ENCODE data around the gene GALNT2. TPM values are rescaled to one million over a fixed set of nuclear protein-coding genes. Genes with fewer than 3 reads are reported as not detected.

GALNT2 gene
- total RNA-seq, 8 experiments from 2014 or later, result 28.1 to 70.6 (median 41.3) TPM

DNA sequence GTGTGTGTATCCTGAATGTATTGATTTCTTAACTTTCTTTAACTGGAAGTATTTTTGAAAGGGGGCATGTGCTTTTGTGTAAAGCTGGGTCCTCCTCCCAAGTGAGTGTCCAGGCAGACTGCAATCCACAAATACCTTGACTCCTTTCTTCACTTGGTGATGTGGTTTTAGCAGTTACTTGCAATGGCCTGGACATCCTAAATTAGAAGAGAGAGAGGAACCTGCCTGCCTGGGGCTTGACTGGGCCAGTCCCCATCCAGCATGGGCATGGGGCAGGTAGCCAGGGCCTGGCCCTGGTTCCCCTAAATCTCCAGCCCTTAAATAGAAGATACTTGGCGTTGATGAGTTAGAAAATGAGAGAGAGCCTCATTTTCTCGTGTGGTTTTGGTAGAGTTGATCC, 199.4 kb downstream of the GALNT2 start:
- ATAC-seq (replicated peaks in 6 of 8), result no peak
- Histone ChIP-seq H3K27ac (peak overlapping the region in 1 of 2 donors; percentile 58), H3K4me1 (replicated peaks in 1 of 2) (peaks cover 30 to 53% of the 10 kb centered on the region in 2 donors), H3K4me3 (no peak overlapping the region)
- 31 to 80% (median 54%) methylated on average over 1 to 2 of the region's 2 CpGs; no CpG with 5 or more reads in 5 of the 10 experiments for WGBS, 10 experiments
- in situ Hi-C loops (cut with MboI; ENCODE audit: low pct_unique_long_range_greater_than_20kb in 2 of 9, low sequenced_read_pairs in 9 of 9, unreplicated experiment in 9 of 9), result loop anchor here in 1 of 9 experiments (25.0 kb wide), 1 partner anchor 604 kb away; no protein-coding TSS in a partner anchor

DNA sequence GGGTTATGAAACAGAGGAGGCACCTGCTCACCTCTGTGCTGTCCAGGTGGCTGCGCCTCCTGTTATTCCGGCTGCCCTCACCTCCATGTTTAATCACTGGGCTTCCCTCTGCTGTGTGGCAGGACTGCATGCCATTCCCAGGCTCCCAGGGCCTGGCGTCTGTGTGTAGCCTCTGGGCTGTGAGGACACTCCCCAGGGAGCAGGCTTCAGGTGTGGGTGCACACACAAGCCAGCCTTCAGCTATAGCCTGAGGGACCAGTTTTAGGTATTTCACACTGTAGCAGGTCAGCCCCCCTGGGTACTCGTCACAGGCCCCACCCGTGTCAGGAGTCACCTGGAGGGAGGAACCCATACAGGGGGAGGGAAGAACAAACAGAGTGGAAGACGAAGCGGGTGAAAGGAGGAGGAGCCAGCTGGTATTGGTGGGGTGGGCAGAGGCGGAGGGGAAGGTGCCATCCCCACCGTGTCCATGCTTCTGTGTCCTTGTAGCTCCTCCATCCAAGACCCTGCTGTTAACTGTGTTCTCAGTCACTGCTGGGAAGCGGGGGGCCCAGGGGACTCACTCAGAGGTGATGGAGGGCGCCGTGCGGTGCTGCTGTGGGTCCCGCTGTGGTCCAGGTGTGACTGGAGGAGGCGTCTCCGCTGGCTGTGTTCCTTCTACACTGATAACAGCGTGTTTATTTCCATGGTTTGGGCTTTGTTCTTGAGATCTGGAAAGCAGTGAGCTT, 200.5 kb downstream of the GALNT2 start:
- Histone ChIP-seq H3K27ac (peak overlapping the region; percentile 19 to 58), H3K4me3 (no peak overlapping the region), H3K4me1 (replicated peaks in 1 of 2) (peaks cover 30 to 44% of the 10 kb centered on the region in 2 donors)
- in situ Hi-C loops (cut with MboI; ENCODE audit: low pct_unique_long_range_greater_than_20kb in 2 of 9, low sequenced_read_pairs in 9 of 9, unreplicated experiment in 9 of 9), result loop anchor here in 1 of 9 experiments (25.0 kb wide), 1 partner anchor 605 kb away; no protein-coding TSS in a partner anchor
- no peak for ATAC-seq (replicated peaks in 6 of 8)
- WGBS, 10 experiments, result 83 to 100% (median 94%) methylated on average over 1 to 10 of the region's 17 CpGs; no CpG with 5 or more reads in 4 of the 10 experiments

DNA sequence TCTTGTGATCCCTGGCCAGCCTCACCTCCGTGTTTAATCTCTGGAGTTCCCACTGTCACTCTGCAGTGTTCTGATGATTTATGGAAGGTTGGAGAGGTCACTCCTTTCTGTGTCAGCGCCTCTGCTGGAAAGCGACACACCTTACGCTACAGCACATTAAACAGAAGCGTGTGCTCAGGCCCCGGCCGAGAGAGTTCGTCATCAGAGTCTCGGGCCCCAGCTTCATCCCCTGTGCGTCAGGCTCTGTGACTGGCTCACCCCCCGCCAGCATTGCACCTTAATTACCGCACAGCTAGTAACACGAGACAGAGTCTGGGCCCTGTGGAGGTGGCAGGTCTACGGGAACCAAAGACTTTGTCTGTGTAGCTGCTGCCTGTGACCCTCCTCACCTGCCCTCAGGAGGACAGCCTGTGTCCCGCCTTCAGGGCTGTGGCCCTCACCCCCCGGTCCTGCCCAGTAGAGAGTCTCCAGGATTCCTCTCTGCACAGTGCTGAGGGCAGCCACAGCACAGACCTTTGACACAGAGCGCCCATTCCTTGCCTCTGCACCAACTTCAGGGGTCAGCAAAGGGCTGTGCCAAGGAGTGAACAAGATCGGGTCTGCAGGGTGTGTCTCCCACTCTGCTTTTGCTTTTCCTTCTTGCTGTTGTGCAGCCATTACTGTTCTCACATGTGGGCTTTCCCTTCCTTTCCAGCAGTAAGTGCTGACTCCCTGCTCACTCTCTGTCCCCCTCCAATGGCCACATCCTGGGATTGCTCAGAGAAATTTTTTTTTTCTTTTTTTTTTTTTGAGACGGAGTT, 201.5 kb downstream of the GALNT2 start:
- 0 to 75% (median 40%) methylated on average over 1 to 16 of the region's 19 CpGs for WGBS, 10 experiments
- Histone ChIP-seq H3K4me3 (no peak overlapping the region), H3K4me1 (replicated peaks in 1 of 2) (peaks cover 24 to 33% of the 10 kb centered on the region in 2 donors), H3K27ac (peak overlapping the region in 1 of 2 donors; percentile 20)
- peak; percentile 71 to 96 (median 80) for ATAC-seq (replicated peaks in 6 of 8)
- in situ Hi-C loops (cut with MboI; ENCODE audit: low pct_unique_long_range_greater_than_20kb in 2 of 9, low sequenced_read_pairs in 9 of 9, unreplicated experiment in 9 of 9), result loop anchor here in 1 of 9 experiments (25.0 kb wide), 1 partner anchor 606 kb away; no protein-coding TSS in a partner anchor

DNA sequence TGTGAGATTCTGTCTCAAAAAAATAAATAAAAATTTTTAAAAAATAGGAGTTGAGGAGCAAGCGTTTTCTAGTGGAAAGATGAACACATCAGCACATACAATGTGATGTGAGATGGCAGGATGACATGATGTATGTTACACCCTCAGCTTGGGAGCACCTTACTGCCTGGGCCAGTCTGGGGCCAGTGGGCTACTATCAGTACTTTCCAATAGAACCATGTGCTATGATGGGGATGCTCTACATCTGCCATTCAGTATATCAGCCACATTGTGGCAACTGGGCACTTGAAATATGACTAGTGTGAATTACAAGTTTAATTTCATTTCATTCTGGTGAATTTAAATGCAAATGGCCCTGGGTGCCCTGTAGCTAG, 203.1 kb downstream of the GALNT2 start:
- H3K4me1 ChIP-seq (replicated peaks in 1 of 2), result peaks cover 23 to 24% of the 10 kb centered on the region in 2 donors
- 100% methylated on average over 1 of the region's 1 CpG; no CpG with 5 or more reads in 4 of the 10 experiments for WGBS, 10 experiments
- in situ Hi-C loops (cut with MboI; ENCODE audit: low pct_unique_long_range_greater_than_20kb in 2 of 9, low sequenced_read_pairs in 9 of 9, unreplicated experiment in 9 of 9), result loop anchor here in 1 of 9 experiments (25.0 kb wide), 1 partner anchor 608 kb away; no protein-coding TSS in a partner anchor
- ATAC-seq (replicated peaks in 6 of 8), result no peak
- no peak overlapping the region for H3K27ac ChIP-seq
- no peak overlapping the region for H3K4me3 ChIP-seq

DNA sequence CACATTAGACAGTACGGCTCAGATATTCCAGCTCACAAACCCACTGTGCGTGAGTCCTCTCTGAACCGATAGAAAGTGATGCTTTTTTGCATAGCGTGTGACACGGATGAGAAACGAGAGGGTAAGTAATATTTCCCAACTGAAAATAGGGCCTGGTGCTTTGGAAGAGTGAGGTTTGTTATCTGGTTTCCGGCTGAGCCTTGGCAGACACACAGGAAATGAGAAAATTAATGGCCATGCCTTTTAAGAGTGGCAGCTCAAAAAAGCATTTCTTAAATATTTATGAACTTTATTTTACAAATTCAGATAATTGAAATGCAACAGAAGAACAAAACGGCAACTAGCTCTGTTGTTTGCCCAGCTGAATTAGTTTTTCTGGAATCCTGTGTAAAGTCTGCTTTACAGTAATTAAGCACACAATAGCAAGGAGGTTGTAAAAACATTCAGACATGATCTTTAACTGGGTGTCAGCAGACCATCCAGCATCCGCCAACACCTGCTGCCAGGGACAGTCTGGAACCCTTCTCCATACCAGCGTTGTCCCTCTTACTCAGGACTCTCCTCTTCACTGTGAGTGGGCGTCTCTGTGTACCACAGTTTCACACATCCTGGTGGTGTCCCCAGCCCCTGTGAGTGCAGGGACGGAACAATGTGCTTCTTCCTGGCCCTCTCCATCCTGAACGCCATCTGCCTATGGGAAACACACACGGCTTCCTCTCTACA, 203.7 kb downstream of the GALNT2 start:
- H3K4me3 ChIP-seq, result no peak overlapping the region
- H3K4me1 ChIP-seq (replicated peaks in 1 of 2), result peaks cover 23 to 24% of the 10 kb centered on the region in 2 donors
- ATAC-seq (replicated peaks in 6 of 8), result peak in 5 of 8 experiments; percentile 4 to 43 (median 13)
- in situ Hi-C loops (cut with MboI; ENCODE audit: low pct_unique_long_range_greater_than_20kb in 2 of 9, low sequenced_read_pairs in 9 of 9, unreplicated experiment in 9 of 9), result loop anchor here in 1 of 9 experiments (25.0 kb wide), 1 partner anchor 608 kb away; no protein-coding TSS in a partner anchor
- no peak overlapping the region for H3K27ac ChIP-seq
- 62 to 97% (median 86%) methylated on average over 4 to 12 of the region's 14 CpGs for WGBS, 10 experiments

DNA sequence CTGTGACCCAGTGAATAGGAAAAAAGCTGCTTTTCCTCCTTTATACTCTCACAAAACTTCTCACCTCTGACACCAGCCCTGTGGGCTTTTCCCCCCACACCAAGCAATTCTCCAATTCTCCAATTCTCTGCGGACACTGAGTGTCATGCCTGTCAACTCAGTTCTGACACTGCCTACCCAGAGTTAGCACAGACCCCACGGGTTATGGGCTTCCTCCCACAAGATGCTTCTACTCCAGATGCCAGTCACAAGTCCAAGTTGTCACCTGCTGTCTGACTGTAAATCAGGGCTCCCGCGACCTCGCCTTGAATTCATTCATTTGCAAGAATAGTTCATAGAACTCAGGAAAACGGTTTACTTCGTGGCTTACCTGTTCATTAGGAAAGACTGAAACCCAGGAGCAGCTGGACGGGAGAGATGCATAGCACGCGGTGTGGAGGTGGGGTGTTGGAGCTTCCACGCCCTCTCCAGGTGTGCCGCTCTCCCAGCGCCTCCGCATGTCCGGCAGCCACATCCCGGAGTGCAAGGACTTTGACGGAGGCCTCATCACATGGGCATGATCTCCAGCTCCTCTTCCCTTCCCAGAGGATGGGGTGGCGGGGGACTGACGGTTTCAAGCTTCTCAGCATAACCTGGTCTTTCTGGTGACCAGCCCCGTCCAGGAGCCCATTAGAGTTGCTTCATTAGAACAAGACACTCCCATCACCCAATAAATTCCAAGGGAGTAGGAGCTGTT, 204.4 kb downstream of the GALNT2 start:
- WGBS, 10 experiments, result 88 to 98% (median 96%) methylated on average over 5 to 18 of the region's 20 CpGs; no CpG with 5 or more reads in 3 of the 10 experiments
- ATAC-seq (replicated peaks in 6 of 8), result no peak
- in situ Hi-C loops (cut with MboI; ENCODE audit: low pct_unique_long_range_greater_than_20kb in 2 of 9, low sequenced_read_pairs in 9 of 9, unreplicated experiment in 9 of 9), result loop anchor here in 1 of 9 experiments (25.0 kb wide), 1 partner anchor 609 kb away; no protein-coding TSS in a partner anchor

DNA sequence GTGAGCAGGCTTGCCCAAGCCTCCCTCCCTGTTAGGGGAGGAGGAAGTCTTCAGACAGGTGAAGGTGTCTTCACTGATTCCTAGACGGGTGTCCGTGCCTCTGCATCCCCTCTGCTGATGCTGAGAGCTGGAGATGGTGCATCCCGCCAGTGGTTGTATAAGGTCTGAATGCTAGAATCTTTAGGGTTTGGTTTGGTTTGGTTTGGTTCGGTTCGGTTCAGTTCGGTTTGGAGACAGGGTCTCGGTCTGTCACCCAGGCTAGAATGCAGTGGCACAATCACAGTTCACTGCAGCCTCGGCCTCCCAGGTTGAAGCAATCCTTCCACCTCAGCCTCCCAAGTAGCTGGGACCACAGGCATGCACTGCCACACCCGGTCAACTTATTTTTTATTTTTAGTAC, 205.5 kb downstream of the GALNT2 start:
- peaks cover 25 to 27% of the 10 kb centered on the region in 2 donors for H3K4me1 ChIP-seq (replicated peaks in 1 of 2)
- ATAC-seq (replicated peaks in 6 of 8), result no peak
- 60 to 100% (median 90%) methylated on average over 1 to 9 of the region's 9 CpGs; no CpG with 5 or more reads in 3 of the 10 experiments for WGBS, 10 experiments
- H3K27ac ChIP-seq, result no peak overlapping the region
- in situ Hi-C loops (cut with MboI; ENCODE audit: low pct_unique_long_range_greater_than_20kb in 2 of 9, low sequenced_read_pairs in 9 of 9, unreplicated experiment in 9 of 9), result loop anchor here in 1 of 9 experiments (25.0 kb wide), 1 partner anchor 610 kb away; no protein-coding TSS in a partner anchor
- H3K4me3 ChIP-seq, result no peak overlapping the region

More for the DNA sequence above, 204.4 kb downstream of the GALNT2 start:
- H3K4me1 ChIP-seq (replicated peaks in 1 of 2), result peaks cover 23 to 27% of the 10 kb centered on the region in 2 donors
- no peak overlapping the region for H3K27ac ChIP-seq
- H3K4me3 ChIP-seq, result no peak overlapping the region

DNA sequence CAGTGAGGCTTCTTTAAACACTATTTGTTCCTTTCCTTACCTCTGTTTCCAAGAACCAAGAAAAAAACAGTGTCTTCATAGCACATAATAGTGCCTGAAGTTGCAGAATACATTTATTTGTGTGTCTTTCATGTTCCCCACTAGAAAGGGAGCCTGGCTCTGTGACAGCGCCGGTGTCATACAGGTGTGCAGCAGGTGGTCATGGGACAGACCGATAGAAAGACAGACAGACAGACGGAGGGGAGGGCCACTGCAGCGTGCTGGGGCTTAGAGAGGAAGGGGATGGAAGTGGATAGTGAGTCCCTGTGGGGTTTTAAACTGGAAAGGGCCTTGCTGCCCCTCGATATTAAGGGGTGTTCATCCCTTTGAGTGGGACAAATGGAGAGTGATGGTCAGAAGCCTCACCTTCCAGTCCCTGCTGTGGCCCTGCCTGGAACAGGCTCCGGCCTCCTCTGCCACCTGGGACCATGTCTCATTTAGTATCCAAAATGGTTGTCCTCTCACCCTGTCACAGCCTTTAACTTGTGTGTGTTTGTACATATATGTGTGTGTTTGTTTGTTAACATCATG, 206.2 kb downstream of the GALNT2 start:
- Histone ChIP-seq H3K27ac (no peak overlapping the region), H3K4me3 (no peak overlapping the region), H3K4me1 (replicated peaks in 1 of 2) (peaks cover 20 to 22% of the 10 kb centered on the region in 2 donors)
- in situ Hi-C loops (cut with MboI; ENCODE audit: low pct_unique_long_range_greater_than_20kb in 2 of 9, low sequenced_read_pairs in 9 of 9, unreplicated experiment in 9 of 9), result loop anchor here in 1 of 9 experiments (25.0 kb wide), 1 partner anchor 611 kb away; no protein-coding TSS in a partner anchor
- ATAC-seq (replicated peaks in 6 of 8), result no peak
- WGBS, 10 experiments, result 62 to 100% (median 89%) methylated on average over 2 to 7 of the region's 7 CpGs; no CpG with 5 or more reads in 2 of the 10 experiments

DNA sequence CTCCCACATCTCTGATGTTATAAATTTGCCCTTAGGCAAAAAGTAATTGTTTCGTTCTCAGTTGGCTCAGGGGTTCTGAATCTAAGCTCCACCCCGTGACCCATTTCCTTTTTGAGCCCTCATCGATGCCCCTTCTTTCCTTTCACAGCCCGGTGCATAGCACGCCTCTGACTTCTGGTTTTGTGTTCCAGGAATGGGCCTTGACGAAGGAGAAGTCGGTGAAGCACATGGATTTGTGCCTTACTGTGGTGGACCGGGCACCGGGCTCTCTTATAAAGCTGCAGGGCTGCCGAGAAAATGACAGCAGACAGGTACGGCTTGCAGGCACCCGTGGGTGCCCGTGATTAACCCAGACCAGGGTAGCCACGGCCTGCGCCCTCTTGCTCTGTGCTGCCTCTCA, 207.2 kb downstream of the GALNT2 start:
- WGBS, 10 experiments, result 76 to 93% (median 85%) methylated on average over 2 to 15 of the region's 15 CpGs; no CpG with 5 or more reads in 3 of the 10 experiments
- Histone ChIP-seq H3K4me3 (no peak overlapping the region), H3K27ac (no peak overlapping the region), H3K4me1 (replicated peaks in 1 of 2) (peaks cover 15 to 16% of the 10 kb centered on the region in 2 donors)
- in situ Hi-C loops (cut with MboI; ENCODE audit: low pct_unique_long_range_greater_than_20kb in 2 of 9, low sequenced_read_pairs in 9 of 9, unreplicated experiment in 9 of 9), result loop anchor here in 1 of 9 experiments (25.0 kb wide), 1 partner anchor 612 kb away; no protein-coding TSS in a partner anchor
- no peak for ATAC-seq (replicated peaks in 6 of 8)

DNA sequence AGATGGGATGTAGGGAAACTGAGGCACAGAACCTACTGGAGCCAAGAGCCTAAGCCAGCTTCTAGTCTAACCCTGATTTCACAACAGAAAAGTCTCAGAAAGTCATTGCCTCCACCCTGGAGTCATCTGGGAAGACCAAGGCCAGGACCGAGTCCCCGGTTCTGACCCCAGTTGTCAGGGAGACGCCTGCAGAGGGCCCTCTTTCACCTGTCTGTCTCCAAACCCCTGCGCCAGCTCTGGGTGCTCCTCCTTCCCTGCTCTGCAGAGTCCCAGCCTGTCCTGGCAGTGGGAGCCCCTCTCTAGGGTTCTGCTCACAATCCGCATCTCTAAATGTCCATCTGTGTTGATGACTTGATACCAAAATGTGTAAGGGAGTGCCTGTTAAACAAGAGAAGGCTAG, 209.4 kb downstream of the GALNT2 start:
- Histone ChIP-seq H3K4me3 (no peak overlapping the region), H3K4me1 (replicated peaks in 1 of 2) (peaks cover 12 to 14% of the 10 kb centered on the region in 2 donors), H3K27ac (no peak overlapping the region)
- WGBS, 10 experiments, result 85 to 100% (median 95%) methylated on average over 1 to 5 of the region's 5 CpGs; no CpG with 5 or more reads in 4 of the 10 experiments
- in situ Hi-C loops (cut with MboI; ENCODE audit: low pct_unique_long_range_greater_than_20kb in 2 of 9, low sequenced_read_pairs in 9 of 9, unreplicated experiment in 9 of 9), result no loop called here
- no peak for ATAC-seq (replicated peaks in 6 of 8)

DNA sequence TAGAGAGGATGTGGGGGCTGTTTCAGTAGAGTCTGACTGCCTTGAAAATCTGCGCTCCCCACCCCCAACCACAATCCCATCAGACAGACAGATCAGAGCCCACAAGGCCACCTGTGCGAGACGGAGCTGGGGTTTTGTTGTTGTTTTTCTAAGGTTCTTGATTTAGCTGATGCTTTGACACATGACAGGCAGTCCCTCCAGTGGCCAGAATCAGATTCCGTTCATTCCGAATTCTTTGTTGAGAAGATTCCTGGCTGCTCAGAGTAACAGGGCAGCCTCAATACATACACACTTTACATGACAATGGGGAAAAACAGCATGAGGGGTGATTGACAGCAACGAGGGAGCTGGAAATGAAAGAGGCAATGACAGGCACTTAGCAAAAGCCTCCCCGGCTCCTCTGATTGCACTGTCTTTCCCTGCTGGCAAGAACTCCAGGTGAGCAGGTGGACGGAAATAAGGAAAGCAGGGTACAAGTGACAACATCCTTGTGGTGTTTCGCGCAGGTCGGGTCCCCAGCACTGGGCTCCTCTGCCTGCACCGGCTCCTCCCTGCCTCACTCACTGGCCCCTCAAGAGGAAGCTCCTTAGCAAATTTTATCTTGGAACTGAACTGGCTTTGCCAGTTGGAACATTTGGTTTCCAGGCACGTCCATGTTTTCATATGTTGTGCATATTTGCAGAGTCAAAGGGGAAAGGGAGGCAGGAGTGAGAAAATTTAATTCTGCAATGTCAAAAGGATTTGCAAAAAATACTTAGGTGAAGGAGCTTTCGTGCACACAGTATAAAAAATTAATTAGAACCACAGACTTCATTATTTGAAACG, 210.4 kb downstream of the GALNT2 start:
- WGBS, 10 experiments, result 26 to 91% (median 44%) methylated on average over 1 to 15 of the region's 15 CpGs
- in situ Hi-C loops (cut with MboI; ENCODE audit: low pct_unique_long_range_greater_than_20kb in 2 of 9, low sequenced_read_pairs in 9 of 9, unreplicated experiment in 9 of 9), result no loop called here
- H3K4me3 ChIP-seq, result no peak overlapping the region
- H3K4me1 ChIP-seq (replicated peaks in 1 of 2), result peaks cover 12 to 14% of the 10 kb centered on the region in 2 donors
- peak in 5 of 8 experiments; percentile 71 to 90 (median 85) for ATAC-seq (replicated peaks in 6 of 8)
- H3K27ac ChIP-seq, result no peak overlapping the region
